22Rv1 (cell line): Measurements from ENCODE around the gene TREML1.

Experiments
- H3K27ac ChIP-seq: fragments of 450-650 bp; 2 replicates; pipeline ENCODE4 v1.5.1; 2017
- ZFX ChIP-seq: fragments of 450-650 bp; IDR thresholded peaks from 2 replicates; pipeline ENCODE4 v1.6.1; 2017; ENCODE audit warnings: antibody characterized with exemption, borderline replicate concordance
- TF ChIP-seq, protein P1 (sequence below): fragments of 450-650 bp; IDR thresholded peaks from 2 replicates; pipeline ENCODE4 v1.5.1; 2017; ENCODE audit warnings: mild to moderate bottlenecking

The TREML1 gene

DNA sequence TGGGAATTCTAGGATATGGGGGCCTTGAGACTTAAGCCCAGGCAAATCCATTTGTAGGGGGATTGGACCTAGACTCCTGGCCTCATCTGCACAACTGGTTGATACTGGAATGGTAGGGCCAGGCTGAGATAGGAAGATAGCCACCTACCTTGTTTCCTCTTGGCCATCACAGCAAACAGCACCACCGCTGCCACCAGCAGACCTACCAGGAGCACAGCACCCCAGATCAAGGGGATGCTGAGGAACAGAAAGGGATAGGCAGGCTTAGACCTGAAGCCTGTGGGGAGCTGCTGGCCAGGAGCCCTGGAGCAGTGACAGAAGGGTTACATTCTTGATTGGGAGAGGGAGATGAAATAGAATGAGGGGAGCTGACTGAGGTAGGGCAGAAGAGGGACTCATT is 3.5 kb downstream of the TREML1 start:
- TF ChIP-seq, protein P1, sequence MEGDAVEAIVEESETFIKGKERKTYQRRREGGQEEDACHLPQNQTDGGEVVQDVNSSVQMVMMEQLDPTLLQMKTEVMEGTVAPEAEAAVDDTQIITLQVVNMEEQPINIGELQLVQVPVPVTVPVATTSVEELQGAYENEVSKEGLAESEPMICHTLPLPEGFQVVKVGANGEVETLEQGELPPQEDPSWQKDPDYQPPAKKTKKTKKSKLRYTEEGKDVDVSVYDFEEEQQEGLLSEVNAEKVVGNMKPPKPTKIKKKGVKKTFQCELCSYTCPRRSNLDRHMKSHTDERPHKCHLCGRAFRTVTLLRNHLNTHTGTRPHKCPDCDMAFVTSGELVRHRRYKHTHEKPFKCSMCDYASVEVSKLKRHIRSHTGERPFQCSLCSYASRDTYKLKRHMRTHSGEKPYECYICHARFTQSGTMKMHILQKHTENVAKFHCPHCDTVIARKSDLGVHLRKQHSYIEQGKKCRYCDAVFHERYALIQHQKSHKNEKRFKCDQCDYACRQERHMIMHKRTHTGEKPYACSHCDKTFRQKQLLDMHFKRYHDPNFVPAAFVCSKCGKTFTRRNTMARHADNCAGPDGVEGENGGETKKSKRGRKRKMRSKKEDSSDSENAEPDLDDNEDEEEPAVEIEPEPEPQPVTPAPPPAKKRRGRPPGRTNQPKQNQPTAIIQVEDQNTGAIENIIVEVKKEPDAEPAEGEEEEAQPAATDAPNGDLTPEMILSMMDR: no peak
- no peak overlapping the region for H3K27ac ChIP-seq

DNA sequence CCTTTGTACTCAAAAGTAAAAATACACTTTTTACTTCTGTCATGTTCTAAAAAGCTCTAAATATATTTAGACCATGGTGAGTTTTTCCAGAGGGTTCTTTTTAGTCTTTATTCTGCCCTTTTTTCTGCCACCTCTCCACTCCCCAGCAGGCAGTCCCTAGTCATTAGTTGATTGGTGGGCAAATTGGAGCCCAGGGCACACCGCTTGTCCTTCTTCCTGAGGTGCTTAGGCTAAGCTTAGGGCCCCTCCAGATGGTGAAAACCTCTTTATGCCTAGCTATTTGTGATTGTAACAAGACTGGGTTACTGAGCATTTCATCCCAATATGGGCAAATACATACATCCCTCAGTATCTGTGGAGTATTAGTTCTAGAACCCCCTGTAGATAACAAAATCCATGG is 6.2 kb downstream of the TREML1 start:
- TF ChIP-seq ZFX: no peak
- TF ChIP-seq, protein P1: no peak
- no peak overlapping the region for H3K27ac ChIP-seq

DNA sequence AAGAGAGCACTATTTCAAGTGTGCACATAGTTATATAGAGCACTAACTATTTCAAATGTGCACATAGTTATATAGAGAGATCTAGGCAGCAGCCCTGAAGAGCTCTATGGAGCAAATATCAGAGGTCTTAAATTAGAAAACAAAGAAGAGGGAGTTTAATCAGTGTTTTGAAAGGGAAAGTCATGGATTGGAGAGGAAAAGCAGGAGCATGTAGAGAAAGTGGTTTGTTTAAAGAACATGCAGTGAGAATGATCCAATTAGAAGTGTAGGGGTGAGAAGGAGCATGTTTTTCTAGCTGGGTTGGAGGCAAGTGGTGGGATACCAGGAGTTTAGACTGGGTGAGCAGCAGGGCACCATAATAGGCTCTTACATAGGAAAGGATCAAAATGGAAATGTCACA is 17.2 kb downstream of the TREML1 start:
- no peak for TF ChIP-seq ZFX
- TF ChIP-seq, protein P1: no peak
- no peak overlapping the region for H3K27ac ChIP-seq

DNA sequence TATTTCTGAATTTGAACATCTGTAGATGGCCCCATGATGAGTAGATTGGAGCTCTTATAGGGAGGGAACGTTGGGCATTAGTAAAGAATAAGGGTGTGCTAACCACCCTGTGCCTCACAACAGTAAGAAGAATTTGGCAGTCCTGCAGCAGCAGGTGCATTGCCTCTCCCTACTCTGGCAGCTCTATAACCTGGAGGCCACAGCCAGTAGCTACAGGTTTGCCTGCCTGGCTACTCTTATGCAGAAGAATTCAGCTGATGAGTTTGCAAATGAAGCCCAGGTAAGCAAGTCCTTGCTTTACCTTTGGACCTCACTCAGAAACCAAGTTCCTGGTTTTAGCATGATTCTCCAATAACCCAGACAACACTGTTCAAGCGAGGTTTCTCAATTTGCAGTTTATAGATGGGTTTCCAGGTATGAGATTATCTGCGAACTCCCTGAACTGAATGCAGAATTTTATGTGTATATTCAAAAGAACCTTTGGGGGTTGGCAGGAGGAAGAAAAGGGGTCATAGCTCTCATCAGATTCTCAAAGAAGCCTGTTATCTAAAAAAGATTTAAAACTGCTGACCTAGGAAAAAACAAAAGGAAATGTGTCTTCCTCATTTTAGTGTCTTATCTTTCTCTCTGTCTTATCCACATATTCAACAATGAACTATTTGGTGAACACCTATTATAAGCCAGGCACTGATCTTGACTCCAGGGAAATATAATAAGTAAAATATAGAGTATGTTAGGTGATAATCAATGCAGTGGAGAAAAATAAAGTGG is 18.9 kb downstream of the TREML1 start:
- no peak overlapping the region for H3K27ac ChIP-seq
- TF ChIP-seq, protein P1: no peak
- no peak for TF ChIP-seq ZFX

DNA sequence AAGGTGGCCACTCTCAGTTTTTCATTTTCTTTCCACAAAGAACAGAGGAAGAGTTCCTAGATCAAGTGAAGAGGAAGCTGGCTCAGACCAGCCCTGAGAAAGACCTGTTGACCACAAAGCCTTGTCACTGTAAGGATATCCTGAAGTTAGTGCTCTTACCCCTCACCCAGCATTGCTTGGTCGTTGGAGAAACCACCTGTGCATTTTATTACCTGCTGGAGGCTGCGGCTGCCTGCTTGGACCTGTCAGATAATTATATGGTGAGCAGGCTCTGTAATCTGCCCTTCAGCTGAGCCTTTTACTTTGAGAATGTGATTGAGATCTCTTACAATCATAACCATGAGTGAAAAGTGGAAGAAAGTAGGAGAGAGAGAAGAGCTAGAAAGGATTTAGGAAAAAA is 21.9 kb downstream of the TREML1 start:
- TF ChIP-seq ZFX: no peak
- TF ChIP-seq, protein P1: no peak
- H3K27ac ChIP-seq: no peak overlapping the region

DNA sequence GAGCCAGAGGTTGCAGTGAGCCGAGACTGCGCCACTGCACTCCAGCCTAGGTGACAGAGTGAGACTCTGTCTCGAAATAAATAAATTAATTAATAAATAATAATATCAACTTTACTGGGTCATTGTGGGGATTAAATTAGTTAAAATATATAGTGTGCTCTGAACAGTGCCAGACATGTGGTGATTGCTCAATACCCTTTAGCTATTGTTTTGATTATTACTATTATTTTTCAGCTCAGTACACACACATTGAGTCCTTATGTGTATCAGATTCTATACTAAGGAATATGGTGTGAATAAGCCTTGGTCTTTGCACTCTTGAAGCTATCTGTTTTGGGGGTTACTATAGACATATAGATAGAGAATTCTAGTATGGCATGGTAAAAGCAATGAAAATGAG is 28.9 kb downstream of the TREML1 start:
- TF ChIP-seq ZFX: no peak
- TF ChIP-seq, protein P1: no peak
- H3K27ac ChIP-seq: no peak overlapping the region

DNA sequence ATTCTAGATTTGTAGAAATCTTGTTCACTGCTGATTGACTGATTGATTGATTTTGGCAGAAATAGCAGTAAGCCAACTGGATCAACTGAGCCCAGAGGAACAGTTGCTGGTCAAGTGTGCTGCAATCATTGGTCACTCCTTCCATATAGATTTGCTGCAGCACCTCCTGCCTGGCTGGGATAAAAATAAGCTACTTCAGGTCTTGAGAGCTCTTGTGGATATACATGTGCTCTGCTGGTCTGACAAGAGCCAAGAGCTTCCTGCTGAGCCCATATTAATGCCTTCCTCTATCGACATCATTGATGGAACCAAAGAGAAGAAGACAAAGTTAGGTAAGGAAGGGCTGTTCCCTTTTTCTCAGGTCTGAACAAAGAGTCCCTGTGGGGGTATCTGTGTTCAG is 31.2 kb downstream of the TREML1 start:
- no peak overlapping the region for H3K27ac ChIP-seq
- no peak for TF ChIP-seq ZFX
- TF ChIP-seq, protein P1: no peak
